Loucy (cell line): ENCODE data around the gene KRT86.
"Not testable (repeated sequence)": the region's sequence is repeated elsewhere in the genome, so short reads cannot be mapped to it uniquely, and the experiment has no call there.

Source experiments
- H2AFZ ChIP-seq: fragments of 200-600 bp; sonication (generic); 2 replicates; pipeline ENCODE4 v1.6.0; 2016; ENCODE audit warnings: antibody characterized with exemption, mild to moderate bottlenecking, low read length, moderate library complexity
- H3F3A ChIP-seq: fragments of 200-600 bp; 2 replicates; pipeline ENCODE4 v1.6.0; 2016; ENCODE audit warnings: antibody characterized with exemption, low read depth, mild to moderate bottlenecking
- H3K27me3 ChIP-seq: fragments of 200-600 bp; sonication (generic); 2 replicates; pipeline ENCODE4 v1.6.1; 2014; ENCODE audit warnings: low read length, mild to moderate bottlenecking; ENCODE audit not compliant: insufficient read depth, poor library complexity, severe bottlenecking
- H3K36me3 ChIP-seq: fragments of 200-600 bp; sonication (generic); 2 replicates; pipeline ENCODE4 v1.6.1; 2016; ENCODE audit warnings: low read length; ENCODE audit not compliant: insufficient read depth
- H3K4me1 ChIP-seq: fragments of 200-600 bp; sonication (generic); 2 replicates; pipeline ENCODE4 v1.5.1; 2014; ENCODE audit warnings: low read length, mild to moderate bottlenecking; ENCODE audit not compliant: insufficient read depth, poor library complexity, severe bottlenecking
- H3K4me2 ChIP-seq: fragments of 200-600 bp; sonication (generic); 2 replicates; pipeline ENCODE4 v1.6.0; 2014; ENCODE audit warnings: antibody characterized with exemption, low read length, low read depth, mild to moderate bottlenecking; ENCODE audit not compliant: poor library complexity, severe bottlenecking
- H3K4me3 ChIP-seq: fragments of 200-600 bp; sonication (generic); 2 replicates; pipeline ENCODE4 v1.5.1; 2014; ENCODE audit warnings: low read length, mild to moderate bottlenecking, mixed read lengths; ENCODE audit not compliant: poor library complexity, severe bottlenecking
- H3K79me2 ChIP-seq: fragments of 200-600 bp; sonication (generic); 2 replicates; pipeline ENCODE4 v1.6.1; 2014; ENCODE audit warnings: low read length; ENCODE audit not compliant: insufficient read depth
- H3K9ac ChIP-seq: fragments of 200-600 bp; sonication (generic); 2 replicates; pipeline ENCODE4 v1.6.0; 2014; ENCODE audit warnings: mild to moderate bottlenecking, low read depth, low read length, moderate library complexity; ENCODE audit not compliant: poor library complexity, severe bottlenecking
- H3K9me2 ChIP-seq: fragments of 200-600 bp; sonication (generic); replicated peaks from 2 replicates; pipeline ENCODE4 v1.6.1; 2016; ENCODE audit warnings: low read depth, low read length, mixed read lengths
- H3K9me3 ChIP-seq: fragments of 200-600 bp; sonication (generic); 2 replicates; pipeline ENCODE4 v1.6.1; 2014; ENCODE audit warnings: mild to moderate bottlenecking, antibody characterized with exemption, low read length, low read depth; ENCODE audit not compliant: insufficient read depth
- H4K20me1 ChIP-seq: fragments of 200-600 bp; sonication (generic); 2 replicates; pipeline ENCODE4 v1.6.0; 2014; ENCODE audit warnings: antibody characterized with exemption, low read length, mild to moderate bottlenecking; ENCODE audit not compliant: insufficient read depth, poor library complexity, severe bottlenecking
- CTCF ChIP-seq: fragments of 200-600 bp; sonication (generic); conservative IDR thresholded peaks from 2 replicates; pipeline ENCODE4 v1.5.1; 2014; ENCODE audit warnings: mild to moderate bottlenecking, antibody characterized with exemption, low read length
- EZH2phosphoT487 ChIP-seq: fragments of 200-600 bp; IDR thresholded peaks from 2 replicates; pipeline ENCODE4 v1.6.1; 2018; ENCODE audit warnings: antibody characterized with exemption, mild to moderate bottlenecking, moderate library complexity, borderline replicate concordance

KRT86 gene

GRCh38 chr12:52286857-52287785 lies 12.7 kb downstream of the KRT86 start:
- not testable (repeated sequence) for H3K4me3 ChIP-seq, H3K79me2 ChIP-seq, H2AFZ ChIP-seq, H3F3A ChIP-seq, H3K27me3 ChIP-seq, H4K20me1 ChIP-seq, H3K9ac ChIP-seq, H3K36me3 ChIP-seq, H3K9me3 ChIP-seq, H3K9me2 ChIP-seq
- peaks cover 36% of the 10 kb centered on the region for H3K4me1 ChIP-seq
- peak; percentile 55 for TF ChIP-seq CTCF
- peak overlapping the region; percentile 88 for H3K4me2 ChIP-seq

- Histone ChIP-seq H3K4me3 (peak overlapping the region; percentile 57), H3K4me2 (peak overlapping the region; percentile 88), H3K4me1 (peaks cover 36% of the 10 kb centered on the region), H3K9ac (peak overlapping the region; percentile 72)
- not testable (repeated sequence) for H3K9me3 ChIP-seq, H3K27me3 ChIP-seq, H3K36me3 ChIP-seq, H3F3A ChIP-seq, H4K20me1 ChIP-seq, H3K9me2 ChIP-seq, H3K79me2 ChIP-seq, H2AFZ ChIP-seq
Observed at GRCh38 chr12:52287816-52288805, 13.7 kb downstream of the KRT86 start.

GRCh38 chr12:52290483-52291134 lies 16.2 kb downstream of the KRT86 start:
- not testable (repeated sequence) for H3K4me3 ChIP-seq, H3K9me3 ChIP-seq, H3K9me2 ChIP-seq, H3F3A ChIP-seq, H3K9ac ChIP-seq, H3K4me2 ChIP-seq, H3K36me3 ChIP-seq, H3K79me2 ChIP-seq, H2AFZ ChIP-seq, H4K20me1 ChIP-seq, H3K27me3 ChIP-seq
- H3K4me1 ChIP-seq = peaks cover 48% of the 10 kb centered on the region

GRCh38 chr12:52291267-52291935 lies 17.0 kb downstream of the KRT86 start, which contains the start of gene KRT81:
TSS of gene KRT81 (minus strand) at chr12:52291534. CDS start at chr12:52291465, 69 bp downstream.
- no peaks in the 10 kb centered on the region for H3K9me2 ChIP-seq
- H4K20me1 ChIP-seq = no peaks in the 10 kb centered on the region
- TF ChIP-seq EZH2phosphoT487 (no peak), CTCF (no peak)
- no peaks in the 10 kb centered on the region for H3K36me3 ChIP-seq
- H3K9ac ChIP-seq = no peak within 1 kb of the TSS
- H3K9me3 ChIP-seq = no peaks in the 10 kb centered on the region
- H3K4me2 ChIP-seq = no peak within 1 kb of the TSS
- no peak within 1 kb of the TSS for H3K4me3 ChIP-seq
- H3K79me2 ChIP-seq = no peaks in the 10 kb centered on the region
- no peaks in the 10 kb centered on the region for H3K27me3 ChIP-seq
- H2AFZ ChIP-seq = no peak within 1 kb of the TSS
- no peaks in the 10 kb centered on the region for H3F3A ChIP-seq
- peaks cover 49% of the 10 kb centered on the region for H3K4me1 ChIP-seq
